GM19452 (cell line): ENCODE measurements around the gene F12.
"Not testable (repeated sequence)": the region's sequence is repeated elsewhere in the genome, so short reads cannot be mapped to it uniquely, and the experiment has no call there.

ENCODE experiments used
- ATAC-seq: cut with Tn5 transposase; IDR thresholded peaks from one replicate; pipeline ENCODE4 v1.9.1; 2021; ENCODE audit not compliant: unreplicated experiment

The F12 gene

GRCh38 chr5:177417081-177417480 lies 7.7 kb upstream of the F12 start:
- not testable (repeated sequence) for ATAC-seq

- no peak for ATAC-seq
Observed at GRCh38 chr5:177414481-177414880, 5.1 kb upstream of the F12 start.

GRCh38 chr5:177412603-177413233 lies 3.4 kb upstream of the F12 start:
- ATAC-seq: peak; percentile 66

- no peak for ATAC-seq
Observed at GRCh38 chr5:177410575-177410974, 1.2 kb upstream of the F12 start.

- no peak for ATAC-seq
Observed at GRCh38 chr5:177405805-177406204, 3.6 kb downstream of the F12 start.

GRCh38 chr5:177405312-177405711 lies 4.1 kb downstream of the F12 start:
- ATAC-seq: no peak

GRCh38 chr5:177404641-177405179 lies 4.7 kb downstream of the F12 start:
- ATAC-seq: no peak

- ATAC-seq: peak; percentile 73
Observed at GRCh38 chr5:177403792-177404640, 5.3 kb downstream of the F12 start.

- peak; percentile 22 for ATAC-seq
Observed at GRCh38 chr5:177403102-177403791, 6.1 kb downstream of the F12 start.

- ATAC-seq: no peak
Observed at GRCh38 chr5:177402271-177403043, 6.9 kb downstream of the F12 start.

GRCh38 chr5:177399997-177400868 lies 9.1 kb downstream of the F12 start, which contains the start of gene PFN3:
Gene PFN3 (minus strand): TSS chr5:177400661. CDS start chr5:177400576, 85 bp downstream.
- no peak for ATAC-seq

GRCh38 chr5:177397875-177398390 lies 11.4 kb downstream of the F12 start:
- no peak for ATAC-seq

- no peak for ATAC-seq
Observed at GRCh38 chr5:177396807-177397206, 12.6 kb downstream of the F12 start.

- no peak for ATAC-seq
Observed at GRCh38 chr5:177396078-177396477, 13.3 kb downstream of the F12 start.

GRCh38 chr5:177393990-177394389 lies 15.4 kb downstream of the F12 start:
- ATAC-seq: no peak

- ATAC-seq: no peak
Observed at GRCh38 chr5:177393206-177393765, 16.1 kb downstream of the F12 start.

- no peak for ATAC-seq
Observed at GRCh38 chr5:177392765-177393164, 16.6 kb downstream of the F12 start.

- peak; percentile 62 for ATAC-seq
Observed at GRCh38 chr5:177390363-177391300, 18.7 kb downstream of the F12 start.
